ENCODE results near the gene RPRML.
"Not testable (repeated sequence)": the region's sequence is repeated elsewhere in the genome, so short reads cannot be mapped to it uniquely, and the experiment has no call there.

Gene RPRML

GRCh38 chr17:46979147-46979863 is at the start of gene RPRML:
RPRML (minus strand) TSS chr17:46979253; CDS start chr17:46979007, 246 bp downstream.
- DNase-seq = peak; percentile 73

DNA sequence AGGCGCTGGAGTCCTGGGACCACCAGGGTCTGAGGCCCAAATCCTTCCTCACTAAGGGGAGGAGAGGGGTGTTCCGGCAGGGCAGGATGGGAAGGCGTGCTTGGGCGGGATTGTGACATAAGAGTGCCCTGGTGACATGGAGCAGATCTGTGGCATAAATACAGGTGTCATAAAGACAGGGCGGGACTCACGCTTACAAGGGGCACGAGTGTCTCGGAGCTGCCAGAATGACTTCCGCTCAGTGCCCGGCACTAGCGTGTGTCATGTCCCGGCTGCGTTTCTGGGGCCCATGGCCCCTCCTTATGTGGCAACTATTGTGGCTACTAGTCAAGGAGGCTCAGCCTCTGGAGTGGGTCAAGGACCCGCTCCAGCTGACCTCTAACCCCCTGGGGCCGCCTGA is 37.9 kb upstream of the RPRML start:
- DNase-seq = not testable (repeated sequence)

GRCh38 chr17:47013341-47013740 is 34.3 kb upstream of the RPRML start:
- DNase-seq = no peak

GRCh38 chr17:47012457-47012856 is 33.4 kb upstream of the RPRML start:
- DNase-seq = no peak

DNA sequence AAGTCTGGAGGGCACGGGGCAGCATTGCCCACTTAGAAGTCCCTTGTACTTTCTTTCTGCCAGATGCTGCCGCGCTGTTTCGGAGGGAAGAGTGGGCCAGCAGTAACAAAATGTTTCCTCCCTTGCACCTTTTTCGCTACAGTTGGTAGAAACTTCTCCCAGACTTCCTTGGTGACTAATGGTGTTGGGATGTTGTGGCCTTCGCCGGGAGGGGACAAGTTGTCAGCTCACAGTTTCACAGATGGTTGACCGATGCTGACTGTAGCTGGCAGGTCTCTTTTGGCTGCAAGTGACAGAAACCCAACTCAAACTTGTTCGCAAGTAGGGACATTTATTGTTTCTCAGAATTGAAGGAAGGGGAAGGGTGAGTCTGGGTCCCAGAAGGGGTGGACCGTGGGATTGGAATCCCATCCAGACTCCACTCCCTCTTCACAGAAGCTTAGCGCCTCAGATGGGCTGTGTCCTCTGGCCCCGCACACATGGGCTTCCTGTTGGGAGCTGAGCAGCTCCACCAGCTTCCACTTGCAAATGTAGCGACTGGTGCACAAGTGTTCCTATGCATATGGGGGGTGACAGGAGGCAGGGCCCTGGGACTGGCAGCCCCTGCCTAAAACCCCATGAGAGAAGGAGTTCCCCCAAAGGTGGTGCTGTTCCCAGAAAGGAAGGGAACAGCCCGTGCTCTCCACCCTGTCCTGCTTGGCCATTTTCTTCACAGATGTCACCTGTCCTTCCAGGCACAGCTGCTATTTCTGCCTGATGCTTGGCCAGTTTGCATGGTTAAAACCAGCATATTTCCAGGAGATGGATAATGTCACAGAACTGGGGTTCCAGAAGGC is 30.9 kb upstream of the RPRML start:
- no peak for DNase-seq

DNA sequence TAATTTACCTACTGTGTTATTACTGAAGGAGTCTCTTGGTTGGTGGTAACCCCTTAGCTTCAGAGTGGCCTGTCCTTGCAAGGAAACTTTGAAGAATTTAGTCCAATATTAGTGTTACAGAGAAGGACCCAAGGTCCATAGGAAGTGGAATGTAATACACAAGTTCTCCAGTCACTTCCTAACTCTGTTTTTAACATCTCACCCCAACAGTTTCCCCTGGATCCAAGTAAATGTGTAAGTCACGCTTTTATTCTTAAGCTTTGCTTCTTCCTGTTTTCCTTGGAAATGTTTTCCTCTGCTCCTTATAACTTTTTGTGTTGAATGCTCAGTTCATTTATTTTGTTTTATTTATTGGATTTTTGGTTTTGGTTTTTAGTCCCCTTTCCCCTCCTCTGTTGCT is 25.9 kb upstream of the RPRML start:
- no peak for DNase-seq

DNA sequence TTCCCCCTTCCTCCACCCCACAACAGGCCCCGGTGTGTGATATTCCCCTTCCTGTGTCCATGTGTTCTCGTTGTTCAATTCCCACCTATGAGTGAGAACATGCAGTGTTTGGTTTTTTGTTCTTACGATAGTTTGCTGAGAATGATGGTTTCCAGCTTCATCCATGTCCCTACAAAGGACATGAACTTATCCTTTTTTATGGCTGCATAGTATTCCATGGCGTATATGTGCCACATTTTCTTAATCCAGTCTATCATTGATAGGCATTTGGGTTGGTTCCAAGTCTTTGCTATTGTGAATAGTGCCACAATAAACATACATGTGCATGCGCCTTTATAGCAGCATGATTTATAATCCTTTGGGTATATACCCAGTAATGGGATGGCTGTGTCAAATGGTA is 24.8 kb upstream of the RPRML start:
- DNase-seq = not testable (repeated sequence)

DNA sequence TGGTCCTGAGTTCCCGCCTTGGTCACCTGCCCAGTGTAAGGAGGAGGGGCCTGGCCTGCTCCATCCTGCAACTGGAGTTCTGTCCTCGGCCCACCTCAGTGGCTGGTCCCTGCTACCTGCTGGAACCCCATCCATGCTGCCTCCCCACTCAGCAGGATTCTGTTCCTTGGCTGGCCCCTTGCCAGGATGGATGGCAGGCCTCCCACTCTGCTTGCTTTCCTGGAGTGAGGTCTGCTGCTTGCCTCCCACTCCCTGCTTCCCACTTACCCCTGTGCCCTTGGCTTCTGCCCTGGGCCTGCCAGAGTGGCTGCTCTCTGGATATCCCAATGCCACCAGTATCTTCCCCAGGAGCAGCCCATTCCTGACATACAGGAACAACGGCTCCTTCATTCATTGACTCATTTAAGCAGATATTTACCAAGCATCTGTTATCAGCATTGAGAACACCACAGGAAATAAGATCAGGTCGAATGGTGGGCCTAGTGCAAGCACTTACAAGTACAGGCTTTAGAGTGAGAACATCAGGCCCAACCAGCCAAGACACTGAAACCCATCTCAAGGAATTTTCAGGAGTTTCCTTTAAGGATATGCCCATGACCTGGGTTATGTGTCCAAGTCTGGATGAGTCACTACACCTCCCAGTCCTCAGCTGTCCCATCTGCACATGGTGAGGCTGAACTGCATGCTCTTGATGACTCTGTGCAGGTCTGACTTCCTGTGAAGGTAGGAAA is 17.0 kb upstream of the RPRML start:
- no peak for DNase-seq

GRCh38 chr17:46994993-46995392 is 15.9 kb upstream of the RPRML start:
- no peak for DNase-seq

DNA sequence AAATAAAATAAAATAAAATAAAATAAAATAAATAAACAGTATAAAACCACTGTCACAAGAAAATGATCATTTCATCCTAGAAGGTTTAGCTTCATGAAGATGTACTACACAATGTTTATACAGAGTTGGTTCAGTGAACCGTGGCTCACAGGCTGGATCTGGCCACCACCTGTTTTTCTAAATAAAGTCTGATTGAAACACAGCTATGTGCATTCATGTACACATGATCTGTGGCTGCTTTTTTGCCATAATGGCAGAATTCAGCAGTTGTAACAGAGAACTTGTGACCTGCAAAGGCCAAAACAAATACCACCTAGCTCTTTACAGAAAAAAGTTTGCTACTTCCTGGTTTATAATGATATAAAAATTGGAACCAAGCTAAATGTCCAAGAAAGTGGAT is 12.6 kb upstream of the RPRML start:
- no peak for DNase-seq

- DNase-seq = no peak
These were observed 10.8 kb upstream of the RPRML start for GRCh38 chr17:46989637-46990431.

DNA sequence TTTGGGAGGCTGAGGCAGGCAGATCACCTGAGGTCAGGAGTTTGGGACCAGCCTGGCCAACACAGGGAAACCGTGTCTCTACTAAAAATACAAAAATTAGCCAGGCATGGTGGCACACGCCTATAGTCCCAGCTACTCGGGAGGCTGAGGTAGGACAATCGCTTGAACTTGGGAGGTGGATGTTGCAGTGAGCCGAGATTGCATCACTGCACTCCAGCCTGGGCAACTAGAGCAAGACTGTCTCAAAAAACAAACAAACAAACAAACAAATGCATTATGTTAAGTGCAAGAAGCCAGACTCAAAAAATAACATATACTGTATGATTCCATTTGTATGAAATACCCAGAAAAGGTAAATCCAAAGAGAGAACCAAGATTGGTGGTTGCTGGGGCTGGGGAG is 8.9 kb upstream of the RPRML start:
- not testable (repeated sequence) for DNase-seq

DNA sequence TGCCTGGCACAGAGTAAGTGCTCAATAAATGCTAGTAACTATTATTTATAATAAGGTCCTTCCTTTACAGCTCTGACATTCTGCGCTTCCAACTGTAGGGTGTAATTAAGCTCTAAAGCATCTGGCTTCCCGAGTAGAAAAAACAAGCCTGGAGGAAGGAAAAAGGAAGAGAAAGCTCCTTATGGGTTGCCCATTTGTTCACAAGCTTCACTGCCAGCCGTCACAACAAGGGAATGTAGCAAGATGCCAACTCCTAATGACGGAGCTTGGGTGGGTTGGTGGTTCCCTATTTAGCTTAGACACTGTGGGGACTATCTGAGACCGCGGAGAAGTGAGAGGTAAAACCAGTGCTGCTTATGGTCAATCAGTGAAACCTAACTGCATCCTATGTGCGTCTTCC is 7.3 kb upstream of the RPRML start:
- no peak for DNase-seq

- DNase-seq = no peak
These were observed 5.8 kb upstream of the RPRML start for GRCh38 chr17:46984892-46985291.

- no peak for DNase-seq
These were observed 5.3 kb upstream of the RPRML start for GRCh38 chr17:46984341-46984740.

DNA sequence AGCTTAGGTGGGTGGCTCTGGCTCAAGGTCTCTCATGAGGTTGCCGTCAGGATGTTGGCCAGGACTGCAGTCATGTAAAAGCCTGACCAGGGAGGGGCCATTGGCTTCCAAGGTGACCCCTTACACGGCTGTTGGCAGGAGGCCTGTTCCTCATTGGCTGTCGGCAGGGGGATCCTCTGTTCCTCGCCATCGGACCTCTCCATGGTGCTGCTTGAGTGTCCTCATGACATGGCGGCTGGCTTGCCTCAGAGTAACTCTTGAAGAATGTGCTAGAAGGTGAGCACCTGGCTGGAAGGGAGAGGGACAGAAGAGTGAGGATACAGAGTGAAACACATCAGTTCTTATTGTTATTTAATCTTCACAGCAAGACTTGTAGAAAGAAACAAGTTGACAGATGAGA is 4.7 kb upstream of the RPRML start:
- no peak for DNase-seq

- no peak for DNase-seq
These were observed 3.5 kb upstream of the RPRML start for GRCh38 chr17:46982577-46982976.

- peak; percentile 62 for DNase-seq
These were observed 435 bp downstream of the RPRML start for GRCh38 chr17:46978489-46979146.

GRCh38 chr17:46977750-46978488 is 1.1 kb downstream of the RPRML start:
- no peak for DNase-seq

DNA sequence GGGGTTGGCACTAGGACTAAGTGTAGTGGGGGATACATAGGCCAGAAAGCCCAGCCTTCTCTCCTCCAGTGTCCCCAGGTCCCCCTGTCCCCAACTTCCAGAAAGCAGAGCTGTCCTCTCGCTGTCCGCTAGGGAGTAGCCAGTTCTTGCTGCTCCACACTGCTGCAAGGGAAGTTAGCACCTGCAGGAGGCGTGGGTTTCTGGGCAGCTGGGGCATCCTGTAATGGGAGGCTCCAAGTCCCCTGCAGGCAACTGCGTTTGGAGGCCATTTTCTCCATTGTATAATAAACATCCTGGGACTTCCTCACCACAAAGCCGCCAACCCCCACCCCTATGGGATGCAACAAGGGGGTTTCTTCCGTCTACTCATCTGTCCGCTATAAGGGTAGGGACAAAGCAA is 1.7 kb downstream of the RPRML start:
- no peak for DNase-seq

- no peak for DNase-seq
These were observed 2.3 kb downstream of the RPRML start for GRCh38 chr17:46976626-46977270.

Data from activated CD8-positive, alpha-beta memory T cell treated with anti-CD3 and anti-CD28 coated beads, Interleukin-2, amount 50 U/mL, for 48 hours (primary cell).